ENCODE measurements around the gene ZDHHC5.
A peak's percentile ranks its signal among the peaks of the same experiment; 100 is the strongest.
"Not testable (repeated sequence)": the region's sequence is repeated elsewhere in the genome, so short reads cannot be mapped to it uniquely, and the experiment has no call there.

Gene ZDHHC5

GRCh38 chr11:57649826-57650738 lies 17.8 kb upstream of the ZDHHC5 start, which contains the start of gene YPEL4:
TSS of gene YPEL4 (minus strand) at chr11:57649912. CDS start at chr11:57647107, 2,805 bp downstream.
- Histone ChIP-seq H3K27ac (ENCODE audit: low read length) (no peak within 1 kb of the TSS), H3K4me2 (ENCODE audit: low read depth, low read length) (peak within 1 kb of the TSS; percentile 92), H4K20me1 (ENCODE audit: insufficient read depth, low read length) (no peaks in the 10 kb centered on the region), H3K4me1 (ENCODE audit: low read length) (peaks cover 17% of the 10 kb centered on the region), H3K9ac (ENCODE audit: low read length) (0 out of 2 replicates have a peak within 1 kb of the TSS, but pooled peaks have one; percentile 7), H3K9me3 (replicated peaks; ENCODE audit: insufficient read depth, low read length) (no peaks in the 10 kb centered on the region), H3F3A (ENCODE audit: insufficient read depth, low read length) (peaks cover 7% of the 10 kb centered on the region), H3K36me3 (replicated peaks; ENCODE audit: insufficient read depth, low read length) (no peaks in the 10 kb centered on the region), H3K4me3 (ENCODE audit: low read length) (peak within 1 kb of the TSS; percentile 57), H3K9me2 (replicated peaks; ENCODE audit: insufficient read depth, low read length) (no peaks in the 10 kb centered on the region), H2AFZ (ENCODE audit: low read length) (peak within 1 kb of the TSS; percentile 75), H3K27me3 (replicated peaks; ENCODE audit: insufficient read depth, low read length) (peaks cover 29% of the 10 kb centered on the region), H3K79me2 (ENCODE audit: low read length) (no peaks in the 10 kb centered on the region)
- TF ChIP-seq CTCF (IDR thresholded peaks at IDR 0.05; ENCODE audit: low read length), result no peak
- no peak for TF ChIP-seq EZH2phosphoT487 (IDR thresholded peaks at IDR 0.05; ENCODE audit: low read length)
- no peak for TF ChIP-seq EZH2 (optimal IDR thresholded peaks at IDR 0.05; ENCODE audit: low read depth, low read length)
- no peak for DNase-seq

GRCh38 chr11:57650739-57651090 lies 17.2 kb upstream of the ZDHHC5 start:
- Histone ChIP-seq H3F3A (ENCODE audit: insufficient read depth, low read length) (peaks cover 7% of the 10 kb centered on the region), H3K27ac (ENCODE audit: low read length) (no peak overlapping the region), H3K79me2 (ENCODE audit: low read length) (no peaks in the 10 kb centered on the region), H3K9me3 (replicated peaks; ENCODE audit: insufficient read depth, low read length) (no peaks in the 10 kb centered on the region), H2AFZ (ENCODE audit: low read length) (no peak overlapping the region), H3K4me1 (ENCODE audit: low read length) (peaks cover 17% of the 10 kb centered on the region), H3K27me3 (replicated peaks; ENCODE audit: insufficient read depth, low read length) (peaks cover 29% of the 10 kb centered on the region), H3K9ac (ENCODE audit: low read length) (no peak overlapping the region), H4K20me1 (ENCODE audit: insufficient read depth, low read length) (no peaks in the 10 kb centered on the region), H3K4me3 (ENCODE audit: low read length) (no peak overlapping the region), H3K9me2 (replicated peaks; ENCODE audit: insufficient read depth, low read length) (no peaks in the 10 kb centered on the region), H3K4me2 (ENCODE audit: low read depth, low read length) (no peak overlapping the region), H3K36me3 (replicated peaks; ENCODE audit: insufficient read depth, low read length) (no peaks in the 10 kb centered on the region)
- no peak for DNase-seq
- no peak for TF ChIP-seq EZH2phosphoT487 (IDR thresholded peaks at IDR 0.05; ENCODE audit: low read length)
- no peak for TF ChIP-seq EZH2 (optimal IDR thresholded peaks at IDR 0.05; ENCODE audit: low read depth, low read length)
- TF ChIP-seq CTCF (IDR thresholded peaks at IDR 0.05; ENCODE audit: low read length), result no peak

- Histone ChIP-seq H3K4me3 (ENCODE audit: low read length) (no peak overlapping the region), H3K4me2 (ENCODE audit: low read depth, low read length) (no peak overlapping the region), H3K27me3 (replicated peaks; ENCODE audit: insufficient read depth, low read length) (peaks cover 27% of the 10 kb centered on the region), H3K9me3 (replicated peaks; ENCODE audit: insufficient read depth, low read length) (no peaks in the 10 kb centered on the region), H3K9ac (ENCODE audit: low read length) (no peak overlapping the region), H3K36me3 (replicated peaks; ENCODE audit: insufficient read depth, low read length) (no peaks in the 10 kb centered on the region), H4K20me1 (ENCODE audit: insufficient read depth, low read length) (no peaks in the 10 kb centered on the region), H3K27ac (ENCODE audit: low read length) (no peak overlapping the region), H3K9me2 (replicated peaks; ENCODE audit: insufficient read depth, low read length) (no peaks in the 10 kb centered on the region), H3F3A (ENCODE audit: insufficient read depth, low read length) (peaks cover 7% of the 10 kb centered on the region), H3K79me2 (ENCODE audit: low read length) (no peaks in the 10 kb centered on the region), H3K4me1 (ENCODE audit: low read length) (peaks cover 19% of the 10 kb centered on the region), H2AFZ (ENCODE audit: low read length) (no peak overlapping the region)
- no peak for DNase-seq
- TF ChIP-seq EZH2 (optimal IDR thresholded peaks at IDR 0.05; ENCODE audit: low read depth, low read length) (no peak), CTCF (IDR thresholded peaks at IDR 0.05; ENCODE audit: low read length) (no peak), EZH2phosphoT487 (IDR thresholded peaks at IDR 0.05; ENCODE audit: low read length) (no peak)
These were observed 16.5 kb upstream of the ZDHHC5 start for GRCh38 chr11:57651408-57651807.

GRCh38 chr11:57652230-57652629 lies 15.7 kb upstream of the ZDHHC5 start:
- Histone ChIP-seq H3K4me3 (ENCODE audit: low read length) (0 out of 2 replicates have a peak overlapping the region, but pooled peaks have one; percentile 22), H3K4me2 (ENCODE audit: low read depth, low read length) (peak overlapping the region; percentile 35; the same call in 1 of the 2 replicates), H2AFZ (ENCODE audit: low read length) (peak overlapping the region; percentile 59; the same call in 1 of the 2 replicates), H3K27me3 (replicated peaks; ENCODE audit: insufficient read depth, low read length) (peaks cover 19% of the 10 kb centered on the region), H3K4me1 (ENCODE audit: low read length) (peaks cover 24% of the 10 kb centered on the region)
- not testable (repeated sequence) for H3K9me3 ChIP-seq (replicated peaks; ENCODE audit: insufficient read depth, low read length); DNase-seq; H3K79me2 ChIP-seq (ENCODE audit: low read length); H3K9me2 ChIP-seq (replicated peaks; ENCODE audit: insufficient read depth, low read length); H4K20me1 ChIP-seq (ENCODE audit: insufficient read depth, low read length); H3K9ac ChIP-seq (ENCODE audit: low read length); H3K27ac ChIP-seq (ENCODE audit: low read length); H3F3A ChIP-seq (ENCODE audit: insufficient read depth, low read length); H3K36me3 ChIP-seq (replicated peaks; ENCODE audit: insufficient read depth, low read length)

Measured in MM.1S (cell line).